SKM-1 (cell line): ENCODE data around the gene RBBP9.
"Not testable (repeated sequence)": the region's sequence is repeated elsewhere in the genome, so short reads cannot be mapped to it uniquely, and the experiment has no call there.

ENCODE experiments used
- DNase-seq: peaks from one replicate; lab custom pipeline; 2025; ENCODE audit not compliant: unreplicated experiment; lab: John Stamatoyannopoulos, UW

The RBBP9 gene

DNA sequence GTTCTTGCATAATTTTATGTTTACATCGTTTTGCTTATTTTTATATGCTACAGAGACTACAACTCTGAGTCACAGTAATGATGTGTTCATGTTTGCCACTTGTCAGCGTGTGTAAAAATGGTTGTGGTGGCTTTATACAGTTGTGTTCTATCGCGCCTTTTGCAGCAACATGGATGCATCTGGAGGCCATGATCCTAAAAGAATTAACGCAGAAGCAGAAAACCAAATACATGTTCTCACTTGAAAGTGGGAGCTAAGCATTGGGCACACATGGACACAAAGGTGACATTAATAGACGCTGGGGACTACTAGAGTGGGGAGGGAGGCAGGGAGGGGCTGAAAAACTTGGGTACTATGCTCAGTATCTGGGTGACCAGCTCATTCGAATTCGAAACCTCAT is 9.7 kb upstream of the RBBP9 start:
- no peak for DNase-seq

DNA sequence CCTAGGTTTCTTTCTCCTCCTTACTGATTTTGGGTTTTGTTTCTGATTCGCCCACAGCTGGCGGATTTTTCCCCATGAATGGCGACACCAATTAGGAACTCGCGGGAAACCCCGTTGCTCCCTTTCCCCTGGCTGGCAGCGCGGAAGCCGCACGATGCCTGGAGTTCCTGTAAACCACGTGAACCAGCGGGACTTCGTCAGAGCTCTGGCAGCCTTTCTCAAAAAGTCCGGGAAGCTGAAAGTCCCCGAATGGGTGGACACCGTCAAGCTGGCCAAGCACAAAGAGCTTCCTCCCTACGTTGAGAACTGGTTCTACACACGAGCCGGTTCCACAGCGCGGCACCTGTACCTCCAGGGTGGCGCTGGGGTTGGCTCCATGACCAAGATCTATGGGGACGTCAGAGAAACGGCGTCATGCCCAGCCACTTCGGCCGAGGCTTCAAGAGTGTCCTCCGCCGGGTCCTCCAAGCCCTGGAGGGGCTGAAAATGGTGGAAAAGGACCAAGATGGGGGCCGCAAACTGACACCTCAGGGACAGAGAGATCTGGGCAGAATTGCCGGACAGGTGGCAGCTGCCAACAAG is 7.5 kb upstream of the RBBP9 start:
- no peak for DNase-seq

DNA sequence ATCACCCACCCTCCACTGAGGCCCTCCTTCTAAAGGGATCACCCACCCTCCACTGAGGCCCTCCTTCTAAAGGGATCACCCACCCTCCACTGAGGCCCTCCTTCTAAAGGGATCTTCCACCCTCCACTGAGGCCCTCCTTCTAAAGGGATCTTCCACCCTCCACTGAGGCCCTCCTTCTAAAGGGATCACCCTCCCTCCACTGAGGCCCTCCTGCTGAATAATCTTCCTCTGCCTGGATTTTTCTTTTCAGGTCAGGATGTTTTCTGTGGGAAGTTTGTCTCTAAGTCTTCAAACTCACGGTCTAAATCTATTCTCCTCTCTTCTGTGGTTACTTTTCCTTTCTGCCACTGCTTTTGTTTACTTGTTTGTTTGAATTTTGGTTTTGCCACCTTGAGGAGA is 4.6 kb upstream of the RBBP9 start:
- DNase-seq, result not testable (repeated sequence)

GRCh38 chr20:18497603-18498002 is 578 bp upstream of the RBBP9 start:
- no peak for DNase-seq

GRCh38 chr20:18496042-18496441 is 983 bp downstream of the RBBP9 start:
- no peak for DNase-seq

- no peak for DNase-seq
Measured at GRCh38 chr20:18488301-18488700, 8.7 kb downstream of the RBBP9 start.

- no peak for DNase-seq
Measured at GRCh38 chr20:18481596-18481995, 15.4 kb downstream of the RBBP9 start.

DNA sequence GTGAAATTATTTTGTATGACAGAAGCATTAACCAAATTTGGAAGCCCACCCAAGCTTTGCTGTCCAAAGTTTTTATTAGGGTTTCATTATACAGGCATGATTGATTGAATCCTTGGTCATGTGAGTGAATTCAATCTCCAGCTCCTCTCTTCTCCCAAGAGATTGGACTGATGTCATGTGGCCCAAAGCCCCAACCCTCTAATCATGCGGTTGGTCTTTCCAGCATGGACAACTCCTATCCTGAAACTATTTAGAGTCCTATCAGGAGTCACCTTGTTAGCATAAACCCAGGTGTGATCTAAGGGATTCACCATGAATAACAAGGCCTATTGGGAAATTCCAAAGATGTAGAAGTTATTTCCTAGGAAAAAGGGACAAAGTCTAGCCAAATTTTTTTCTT is 19.2 kb downstream of the RBBP9 start:
- DNase-seq, result no peak

DNA sequence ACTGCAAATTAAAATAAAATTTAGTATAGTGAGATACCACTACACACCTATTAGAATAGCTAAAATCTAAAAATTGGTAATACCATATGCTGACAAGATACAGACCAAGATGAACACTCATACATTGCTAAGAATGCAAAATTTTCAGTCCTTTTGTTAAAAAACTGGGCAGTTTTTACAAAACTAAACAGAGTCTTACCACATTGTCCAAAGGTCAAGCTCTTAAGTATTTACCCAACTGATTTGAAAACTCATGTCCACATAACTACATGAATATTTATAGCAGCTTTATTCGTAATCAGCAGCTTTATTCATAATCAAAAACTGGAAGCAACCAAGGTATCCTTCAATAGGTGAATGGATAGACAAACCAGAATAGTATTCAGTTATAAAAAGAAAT is 19.8 kb downstream of the RBBP9 start:
- no peak for DNase-seq

- DNase-seq, result peak; percentile 62
Measured at GRCh38 chr20:18466894-18467730, 29.9 kb downstream of the RBBP9 start, which contains the start of the genes DZANK1 and POLR3F. DZANK1 (minus strand) TSS chr20:18467030; CDS start chr20:18465358, 1,672 bp downstream. POLR3F (plus strand) TSS chr20:18467390; CDS start chr20:18467507, 117 bp downstream.

- DNase-seq, result no peak
Measured at GRCh38 chr20:18466574-18466893, 30.5 kb downstream of the RBBP9 start.

GRCh38 chr20:18465536-18466200 is 31.4 kb downstream of the RBBP9 start:
- no peak for DNase-seq

- no peak for DNase-seq
Measured at GRCh38 chr20:18456600-18456999, 40.4 kb downstream of the RBBP9 start.

DNA sequence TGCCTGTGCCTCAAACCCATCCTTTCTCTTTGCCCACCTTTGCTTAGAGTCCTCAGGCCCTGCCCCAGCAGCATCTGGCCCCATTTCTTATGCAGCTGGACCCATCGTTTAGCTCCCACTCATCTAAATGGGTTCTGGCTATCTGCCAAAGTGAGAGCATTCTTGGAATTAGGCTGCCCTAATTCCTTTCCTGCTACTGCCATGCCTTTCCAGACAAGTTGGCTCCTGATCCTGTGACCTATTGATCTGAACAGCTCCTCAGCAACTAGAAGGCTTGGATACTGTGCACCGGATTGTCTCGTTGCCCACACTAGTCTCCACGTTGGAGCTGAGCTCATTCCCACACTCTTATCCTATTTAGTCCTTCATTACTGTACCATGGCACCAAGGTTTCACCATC is 53.1 kb downstream of the RBBP9 start:
- DNase-seq, result no peak

DNA sequence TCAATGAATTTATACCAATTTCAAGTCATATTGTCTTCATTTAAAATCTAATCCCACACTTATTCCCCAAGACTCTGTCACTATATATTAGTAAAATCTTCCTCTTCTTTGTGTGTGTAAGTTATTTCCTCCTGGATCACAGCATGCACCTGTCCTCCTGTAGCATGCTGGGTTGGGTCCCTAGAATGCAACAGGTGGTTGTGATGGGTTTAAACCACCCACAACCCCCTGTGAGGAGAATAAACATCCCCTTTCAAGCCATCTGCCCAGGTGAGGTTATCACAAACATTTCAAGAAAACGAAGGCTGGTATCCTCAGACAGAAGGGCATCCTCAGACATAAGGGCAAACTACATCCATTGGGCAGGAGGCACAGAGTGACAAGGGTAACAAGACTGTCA is 56.6 kb downstream of the RBBP9 start:
- DNase-seq, result no peak

DNA sequence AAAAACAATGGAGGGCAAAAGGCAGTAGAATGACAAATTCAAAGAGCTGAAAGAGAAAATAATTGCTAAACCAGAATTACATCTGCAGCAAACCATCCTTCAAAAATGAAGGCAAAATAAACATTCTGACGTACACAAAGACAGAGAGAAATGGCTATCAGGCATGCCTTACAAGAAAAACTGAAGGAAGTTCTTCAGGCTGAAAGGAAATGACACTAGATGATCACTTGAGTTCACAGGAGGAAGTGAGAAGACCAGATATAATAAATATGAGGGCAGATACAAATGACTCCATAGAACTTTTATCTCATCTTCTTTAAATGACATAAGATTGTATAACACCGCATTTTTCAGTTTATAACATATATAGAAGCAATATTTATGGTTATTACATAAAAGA is 60.2 kb downstream of the RBBP9 start:
- no peak for DNase-seq
